Activated naive CD8-positive, alpha-beta T cell treated with anti-CD3 and anti-CD28 coated beads, Interleukin-2, amount 10 ng/mL, durations not matched to agents 7 days and 5 days (primary cell): ENCODE data around the gene HOXD12. TPM values are rescaled to one million over a fixed set of nuclear protein-coding genes. Genes with fewer than 3 reads are reported as not detected.

ENCODE experiments used
- ATAC-seq: fragments of 150-1000 bp; cut with Tn5 transposase; one replicate; pipeline ENCODE4 v1.10.0; 2021; ENCODE audit warnings: low read depth, moderate library complexity
- POLR2A ChIA-PET: fragments of 350-600 bp; sonication (Branson Sonifier 250); formaldehyde crosslinking; loops from one replicate; lab custom pipeline; 2021; ENCODE audit warnings: antibody characterized with exemption; lab: Charles Lee
- DNase-seq: peaks from one replicate; pipeline ENCODE4 v3.0.0; 2021
- H3K27ac Mint-ChIP-seq: one replicate; pipeline ENCODE4 v1.8.0; 2022; ENCODE audit warnings: mild to moderate bottlenecking, mixed read lengths
- H3K27me3 Mint-ChIP-seq: one replicate; pipeline ENCODE4 v1.8.0; 2022; ENCODE audit warnings: mild to moderate bottlenecking, moderate library complexity, mixed read lengths
- H3K36me3 Mint-ChIP-seq: one replicate; pipeline ENCODE4 v1.8.0; 2021; ENCODE audit warnings: mild to moderate bottlenecking, mixed read lengths
- H3K4me1 Mint-ChIP-seq: one replicate; pipeline ENCODE4 v1.8.0; 2021; ENCODE audit warnings: mixed read lengths
- H3K4me3 Mint-ChIP-seq: one replicate; pipeline ENCODE4 v1.8.0; 2022; ENCODE audit warnings: mild to moderate bottlenecking, moderate library complexity, mixed read lengths
- H3K9me3 Mint-ChIP-seq: one replicate; pipeline ENCODE4 v1.8.0; 2021; ENCODE audit warnings: mixed read lengths
- total RNA-seq, 2 experiments: library from RNA; stranded (reverse); gene quantifications; one replicate each; pipeline ENCODE4 v1.2.3, GENCODE V29; 2021

HOXD12 gene
- total RNA-seq, 2 experiments from 2014 or later, result not detected

DNA sequence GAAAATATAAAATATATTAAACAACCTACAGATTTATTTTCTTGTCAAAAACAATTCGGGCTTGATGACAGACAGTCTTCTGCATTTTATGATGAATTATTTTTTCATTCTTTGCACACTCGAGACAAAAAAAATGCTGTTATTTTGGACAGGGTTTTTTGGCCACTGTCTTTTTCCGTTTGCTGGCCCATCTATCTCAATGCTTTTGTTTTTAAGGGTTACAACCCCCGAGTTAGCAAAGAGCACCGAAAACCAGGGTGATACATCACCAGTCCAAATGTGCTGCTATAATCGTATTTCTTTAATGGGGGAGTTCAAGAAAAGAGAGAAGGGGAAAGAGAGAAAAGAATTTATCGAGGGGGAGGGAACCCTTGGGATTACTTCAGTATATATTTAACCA lies 23.5 kb upstream of the HOXD12 start:
- Mint-ChIP-seq H3K4me3 (no peak overlapping the region), H3K27me3 (peaks cover 84% of the 10 kb centered on the region), H3K9me3 (peaks cover 10% of the 10 kb centered on the region), H3K4me1 (peaks cover 6% of the 10 kb centered on the region), H3K36me3 (peaks cover 4% of the 10 kb centered on the region), H3K27ac (no peak overlapping the region)
- DNase-seq (no peak), ATAC-seq (no peak)
- POLR2A ChIA-PET, result no interaction called here

- ATAC-seq (no peak), DNase-seq (no peak)
- Mint-ChIP-seq H3K36me3 (peaks cover 5% of the 10 kb centered on the region), H3K9me3 (peaks cover 10% of the 10 kb centered on the region), H3K4me1 (peaks cover 7% of the 10 kb centered on the region), H3K4me3 (no peak overlapping the region), H3K27ac (no peak overlapping the region), H3K27me3 (peaks cover 84% of the 10 kb centered on the region)
- POLR2A ChIA-PET, result no interaction called here
These were observed 22.8 kb upstream of the HOXD12 start for GRCh38 chr2:176076796-176077195.

- Mint-ChIP-seq H3K4me3 (peak overlapping the region; percentile 53), H3K9me3 (peaks cover 11% of the 10 kb centered on the region), H3K27me3 (peaks cover 81% of the 10 kb centered on the region), H3K27ac (peak overlapping the region; percentile 63), H3K4me1 (peaks cover 7% of the 10 kb centered on the region), H3K36me3 (peaks cover 9% of the 10 kb centered on the region)
- no peak for DNase-seq
- POLR2A ChIA-PET, result no interaction called here
- ATAC-seq, result no peak
These were observed 20.9 kb upstream of the HOXD12 start for GRCh38 chr2:176078541-176079284.

- Mint-ChIP-seq H3K9me3 (peaks cover 11% of the 10 kb centered on the region), H3K27ac (peak overlapping the region; percentile 63), H3K4me1 (peaks cover 7% of the 10 kb centered on the region), H3K36me3 (peaks cover 9% of the 10 kb centered on the region), H3K27me3 (peaks cover 83% of the 10 kb centered on the region), H3K4me3 (peak overlapping the region; percentile 53)
- DNase-seq, result no peak
- ATAC-seq, result no peak
- POLR2A ChIA-PET, result no interaction called here
These were observed 20.2 kb upstream of the HOXD12 start for GRCh38 chr2:176079285-176079830.

DNA sequence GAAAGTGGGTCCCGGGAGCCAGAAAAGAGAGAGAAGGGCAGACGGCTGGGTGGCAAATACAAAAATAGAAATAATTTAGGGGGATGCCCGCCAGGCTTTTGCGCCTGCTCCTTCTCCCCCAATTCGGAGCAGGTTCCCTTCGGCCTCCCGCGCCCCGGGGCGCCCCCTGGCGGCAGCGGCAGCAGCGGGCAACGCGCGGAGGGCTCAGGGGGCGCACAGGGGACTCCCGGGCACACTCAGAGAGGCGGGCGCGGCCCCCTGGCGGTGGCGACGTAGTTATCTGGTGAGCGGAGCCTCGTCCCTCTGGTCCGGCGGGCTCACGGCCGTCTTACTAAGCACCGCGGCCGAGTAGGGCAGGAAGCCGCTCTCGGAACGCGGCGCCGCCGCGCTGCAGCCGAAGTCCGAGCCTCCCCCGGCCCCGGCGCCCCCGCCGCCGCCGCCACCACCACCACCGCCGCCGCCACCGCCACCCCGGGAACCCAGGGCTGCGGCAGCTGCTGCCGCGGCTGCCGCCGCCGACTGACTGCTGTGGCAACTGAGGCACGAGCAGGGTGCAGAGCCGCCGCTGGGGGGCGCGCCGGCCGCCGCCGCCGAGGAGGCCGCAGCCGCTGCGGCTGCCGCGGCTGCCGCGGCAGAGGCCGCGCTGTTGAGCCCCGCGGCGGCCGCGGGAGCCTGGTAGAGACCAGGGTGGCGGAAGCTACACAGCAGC lies 19.6 kb upstream of the HOXD12 start:
- DNase-seq (peak; percentile 57), ATAC-seq (peak; percentile 47)
- Mint-ChIP-seq H3K27me3 (peaks cover 83% of the 10 kb centered on the region), H3K4me1 (peaks cover 7% of the 10 kb centered on the region), H3K36me3 (peaks cover 9% of the 10 kb centered on the region), H3K4me3 (peak overlapping the region; percentile 53), H3K27ac (peak overlapping the region; percentile 63), H3K9me3 (peaks cover 11% of the 10 kb centered on the region)
- POLR2A ChIA-PET, result no interaction called here

- H3K27ac Mint-ChIP-seq, result peak overlapping the region; percentile 83
- peaks cover 11% of the 10 kb centered on the region for H3K9me3 Mint-ChIP-seq
- no peak overlapping the region for H3K4me3 Mint-ChIP-seq
- peaks cover 10% of the 10 kb centered on the region for H3K36me3 Mint-ChIP-seq
- H3K27me3 Mint-ChIP-seq, result peaks cover 83% of the 10 kb centered on the region
- DNase-seq (no peak), ATAC-seq (no peak)
- POLR2A ChIA-PET, result no interaction called here
- H3K4me1 Mint-ChIP-seq, result peaks cover 7% of the 10 kb centered on the region
These were observed 18.8 kb upstream of the HOXD12 start for GRCh38 chr2:176080540-176081375.

DNA sequence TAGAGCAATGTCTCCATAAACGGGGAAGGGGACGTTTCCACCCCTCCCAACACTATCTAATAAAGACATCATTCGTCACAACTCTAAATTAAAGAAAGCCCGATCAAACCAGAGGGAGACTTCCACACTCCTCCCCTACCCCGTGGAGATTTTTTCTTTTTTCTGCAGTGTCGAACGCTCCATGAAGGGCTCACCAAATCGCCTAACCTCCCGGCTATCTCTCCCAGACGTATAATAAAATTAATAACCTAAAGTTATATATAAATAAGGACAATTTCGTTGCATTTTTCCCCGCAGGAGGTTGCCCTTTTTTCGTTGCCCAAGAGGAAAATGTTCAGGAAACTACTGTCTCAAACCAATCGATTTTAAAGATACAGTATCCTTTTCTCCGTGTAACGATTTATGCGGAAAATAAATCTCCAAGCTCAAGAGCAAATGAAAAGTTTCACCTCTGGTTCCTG lies 18.2 kb upstream of the HOXD12 start:
- POLR2A ChIA-PET, result no interaction called here
- peaks cover 85% of the 10 kb centered on the region for H3K27me3 Mint-ChIP-seq
- ATAC-seq, result no peak

GRCh38 chr2:176081837-176082524 lies 17.6 kb upstream of the HOXD12 start:
- DNase-seq, result peak; percentile 56
- Mint-ChIP-seq H3K9me3 (peaks cover 12% of the 10 kb centered on the region), H3K27me3 (peaks cover 85% of the 10 kb centered on the region), H3K36me3 (peaks cover 10% of the 10 kb centered on the region), H3K27ac (peak overlapping the region; percentile 83), H3K4me3 (peak overlapping the region; percentile 16), H3K4me1 (peaks cover 7% of the 10 kb centered on the region)
- POLR2A ChIA-PET, result no interaction called here
- no peak for ATAC-seq

More for the DNA sequence above, 18.2 kb upstream of the HOXD12 start:
- Mint-ChIP-seq H3K9me3 (peaks cover 10% of the 10 kb centered on the region), H3K27ac (peak overlapping the region; percentile 83), H3K4me3 (peak overlapping the region; percentile 16), H3K36me3 (peaks cover 10% of the 10 kb centered on the region), H3K4me1 (peaks cover 7% of the 10 kb centered on the region)
- DNase-seq, result no peak

DNA sequence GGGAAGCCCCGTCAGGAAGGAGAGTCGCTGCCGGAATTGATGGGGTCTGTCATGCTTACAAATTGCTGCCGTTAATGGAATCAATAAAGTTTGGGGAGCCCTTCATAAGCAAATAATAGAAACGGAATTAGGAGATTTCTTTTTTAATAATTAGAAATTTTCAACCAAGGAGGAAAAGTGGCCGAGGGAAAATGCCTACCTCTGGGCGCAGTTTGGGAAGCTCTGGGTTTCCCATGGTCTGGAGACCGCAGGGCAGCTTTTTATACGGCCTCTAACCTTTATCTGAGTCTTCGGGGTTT lies 17.1 kb upstream of the HOXD12 start:
- ATAC-seq (no peak), DNase-seq (no peak)
- POLR2A ChIA-PET, result no interaction called here
- Mint-ChIP-seq H3K27ac (peak overlapping the region; percentile 83), H3K36me3 (peaks cover 10% of the 10 kb centered on the region), H3K4me1 (peaks cover 7% of the 10 kb centered on the region), H3K9me3 (peaks cover 12% of the 10 kb centered on the region), H3K4me3 (no peak overlapping the region), H3K27me3 (peaks cover 85% of the 10 kb centered on the region)

DNA sequence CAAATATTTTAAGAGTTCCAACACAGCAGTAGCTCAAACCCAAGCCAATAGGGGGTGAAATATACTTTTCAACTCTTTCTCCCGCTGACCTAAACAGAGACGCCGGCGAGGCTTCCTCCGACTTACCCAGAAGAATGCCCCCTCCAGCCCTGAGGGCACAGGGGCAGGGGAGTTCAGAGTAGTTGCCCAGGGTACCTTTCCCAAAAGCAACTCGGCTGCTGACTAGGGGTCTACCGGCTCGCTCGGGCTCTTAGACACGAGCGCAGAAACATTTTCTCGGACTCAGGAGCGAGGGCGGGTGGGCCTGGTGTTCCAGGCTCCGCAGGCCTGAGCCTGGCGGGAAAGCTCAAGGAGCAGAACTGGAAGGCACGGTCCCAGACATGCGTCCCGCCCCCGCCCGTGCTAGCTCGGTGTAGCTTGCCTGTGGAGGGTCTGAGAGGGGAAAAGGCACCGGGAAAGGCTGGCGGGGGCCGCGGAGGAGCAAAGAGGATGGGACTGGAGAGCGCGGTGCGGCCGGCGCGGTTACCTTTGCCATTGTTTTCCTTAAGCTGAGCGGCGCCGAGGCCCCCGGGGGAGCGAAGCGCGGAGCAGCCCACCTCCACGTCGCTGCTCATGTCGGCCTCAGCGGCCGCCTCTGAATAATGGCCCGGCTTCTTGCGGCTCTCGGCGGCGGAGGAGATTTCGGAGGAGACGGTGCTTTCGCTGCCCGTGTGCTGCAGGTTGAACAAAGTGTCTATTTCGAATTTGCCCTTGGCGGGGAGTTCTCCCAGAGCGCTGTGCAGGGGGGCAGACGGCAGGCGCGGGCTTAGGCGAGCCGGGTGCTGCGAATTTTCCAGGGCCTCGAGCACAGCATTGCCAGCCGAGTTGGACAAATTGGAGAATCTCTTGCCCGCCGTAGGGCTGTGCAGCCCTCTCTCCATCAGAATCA lies 16.5 kb upstream of the HOXD12 start:
- DNase-seq, result no peak
- ATAC-seq, result no peak
- POLR2A ChIA-PET, result no interaction called here
- peak overlapping the region; percentile 22 for H3K4me3 Mint-ChIP-seq
- peaks cover 7% of the 10 kb centered on the region for H3K4me1 Mint-ChIP-seq
- peaks cover 12% of the 10 kb centered on the region for H3K9me3 Mint-ChIP-seq
- H3K36me3 Mint-ChIP-seq, result peaks cover 10% of the 10 kb centered on the region
- H3K27me3 Mint-ChIP-seq, result peaks cover 89% of the 10 kb centered on the region
- peak overlapping the region; percentile 46 for H3K27ac Mint-ChIP-seq

DNA sequence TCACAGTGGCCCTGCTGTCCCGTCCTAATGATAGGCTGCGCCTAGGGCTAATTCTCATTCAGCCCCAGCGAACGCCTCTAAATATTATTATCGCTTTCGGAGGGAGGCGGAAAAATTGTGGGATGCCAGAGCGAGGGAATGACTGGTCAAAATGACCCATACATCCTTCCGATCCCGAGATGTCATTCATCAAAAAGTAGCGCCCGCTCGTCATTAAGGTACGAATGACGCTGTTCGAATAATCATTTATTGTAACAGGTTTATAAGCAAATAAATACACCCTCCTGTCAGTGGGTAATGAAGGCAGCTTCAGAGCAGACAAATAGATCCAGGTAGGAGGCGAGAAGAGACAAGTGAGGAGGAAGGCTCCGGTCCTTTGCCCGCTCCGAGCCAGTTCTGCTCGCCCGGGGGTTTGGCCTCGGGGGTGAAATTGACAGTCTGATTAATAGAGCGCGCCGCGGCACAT lies 15.8 kb upstream of the HOXD12 start, which contains the start of gene EVX2:
Gene EVX2 (minus strand): TSS at position 167 of the 466 bp plus-strand sequence. CDS start 186 bp downstream, outside the sequence.
- Mint-ChIP-seq H3K4me3 (peak within 1 kb of the TSS; percentile 22), H3K4me1 (peaks cover 11% of the 10 kb centered on the region), H3K27ac (peak within 1 kb of the TSS; percentile 46), H3K9me3 (peaks cover 7% of the 10 kb centered on the region), H3K27me3 (peaks cover 89% of the 10 kb centered on the region), H3K36me3 (peaks cover 6% of the 10 kb centered on the region)
- POLR2A ChIA-PET, result no interaction called here
- no peak for DNase-seq
- ATAC-seq, result no peak
